T-helper 9 cell (primary cell): ENCODE data around the gene MAP3K15.
"Not testable (repeated sequence)": the region's sequence is repeated elsewhere in the genome, so short reads cannot be mapped to it uniquely, and the experiment has no call there.

Experiments
- DNase-seq: peaks from one replicate; pipeline ENCODE4 v3.0.0-alpha.2; 2020

The MAP3K15 gene

GRCh38 chrX:19517965-19518364 lies 2.7 kb upstream of the MAP3K15 start:
- no peak for DNase-seq

GRCh38 chrX:19515615-19516105 lies 352 bp upstream of the MAP3K15 start:
- DNase-seq, result no peak

- no peak for DNase-seq
Observed at GRCh38 chrX:19513383-19513782, 1.9 kb downstream of the MAP3K15 start.

- DNase-seq, result no peak
Observed at GRCh38 chrX:19512961-19513360, 2.3 kb downstream of the MAP3K15 start.

- DNase-seq, result no peak
Observed at GRCh38 chrX:19512359-19512758, 2.9 kb downstream of the MAP3K15 start.

- not testable (repeated sequence) for DNase-seq
Observed at GRCh38 chrX:19511796-19512195, 3.5 kb downstream of the MAP3K15 start.

- no peak for DNase-seq
Observed at GRCh38 chrX:19496711-19497110, 18.6 kb downstream of the MAP3K15 start.

GRCh38 chrX:19487520-19488200 lies 27.6 kb downstream of the MAP3K15 start:
- DNase-seq, result no peak

GRCh38 chrX:19479458-19479857 lies 35.9 kb downstream of the MAP3K15 start:
- no peak for DNase-seq

- not testable (repeated sequence) for DNase-seq
Observed at GRCh38 chrX:19468383-19468782, 46.9 kb downstream of the MAP3K15 start.

GRCh38 chrX:19462879-19463278 lies 52.4 kb downstream of the MAP3K15 start:
- DNase-seq, result no peak

GRCh38 chrX:19462231-19462630 lies 53.1 kb downstream of the MAP3K15 start:
- no peak for DNase-seq

GRCh38 chrX:19457662-19458061 lies 57.6 kb downstream of the MAP3K15 start:
- DNase-seq, result no peak

- no peak for DNase-seq
Observed at GRCh38 chrX:19448077-19448476, 67.2 kb downstream of the MAP3K15 start.

GRCh38 chrX:19446397-19446796 lies 68.9 kb downstream of the MAP3K15 start:
- DNase-seq, result no peak

- not testable (repeated sequence) for DNase-seq
Observed at GRCh38 chrX:19445772-19446171, 69.5 kb downstream of the MAP3K15 start.

GRCh38 chrX:19443869-19444526 lies 71.3 kb downstream of the MAP3K15 start:
- DNase-seq, result no peak

GRCh38 chrX:19440713-19441112 lies 74.6 kb downstream of the MAP3K15 start:
- no peak for DNase-seq

GRCh38 chrX:19422661-19423060 lies 92.6 kb downstream of the MAP3K15 start:
- DNase-seq, result not testable (repeated sequence)

GRCh38 chrX:19410259-19410658 lies 105.0 kb downstream of the MAP3K15 start:
- no peak for DNase-seq

GRCh38 chrX:19403696-19404095 lies 111.6 kb downstream of the MAP3K15 start:
- no peak for DNase-seq

GRCh38 chrX:19392703-19393102 lies 122.6 kb downstream of the MAP3K15 start:
- no peak for DNase-seq

- DNase-seq, result no peak
Observed at GRCh38 chrX:19392078-19392477, 123.2 kb downstream of the MAP3K15 start.

- no peak for DNase-seq
Observed at GRCh38 chrX:19389227-19389845, 126.0 kb downstream of the MAP3K15 start.
